K562 treated with DMSO at 1 percent for 24 hours (cell line): ENCODE measurements around the gene WDSUB1. TPM values are rescaled to one million over a fixed set of nuclear protein-coding genes. Genes with fewer than 3 reads are reported as not detected.

Experiments used
- total RNA-seq: library from RNA; unstranded; fragments of 300-600 nt; gene quantifications from 2 replicates; pipeline ENCODE4 v1.2.3, GENCODE V29; 2022; ENCODE audit warnings: low read depth; ENCODE audit not compliant: insufficient read depth

WDSUB1 gene
- total RNA-seq, result 10.0 and 11.2 TPM in 2 replicates

GRCh38 chr2:159285929-159286708 lies at the start of gene WDSUB1:
Gene WDSUB1, minus strand, starts transcription at chr2:159286703. Its CDS starts 3,634 bp downstream, at chr2:159283069.

